SHP77 (cell line): ENCODE results near the gene KANSL1.

ENCODE experiments used
- DNase-seq, 2 experiments: peaks; one replicate each; lab custom pipeline; 2025; lab: John Stamatoyannopoulos, UW

The KANSL1 gene

GRCh38 chr17:46072998-46073397, 120.2 kb downstream of the KANSL1 start:
- no peak for DNase-seq

DNA sequence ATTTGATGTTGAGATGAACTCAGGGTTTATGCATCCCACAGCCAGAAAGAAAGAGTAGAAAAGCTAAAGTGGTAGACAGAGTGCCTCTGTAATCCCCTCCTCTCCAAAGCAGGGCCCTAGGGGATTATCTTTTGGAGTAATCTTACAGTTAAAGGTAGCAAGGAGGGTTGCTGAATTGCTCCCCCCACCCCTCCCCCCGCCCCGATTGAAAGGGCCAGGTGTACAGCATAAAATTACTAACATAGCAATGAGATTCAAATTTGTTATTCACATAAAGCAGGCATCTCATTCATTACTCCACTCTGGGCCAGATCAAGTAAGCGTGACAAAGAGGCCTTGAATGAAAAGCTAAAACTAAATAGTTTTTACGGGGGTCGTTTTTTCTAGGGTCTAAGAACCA, 121.4 kb downstream of the KANSL1 start:
- no peak for DNase-seq

DNA sequence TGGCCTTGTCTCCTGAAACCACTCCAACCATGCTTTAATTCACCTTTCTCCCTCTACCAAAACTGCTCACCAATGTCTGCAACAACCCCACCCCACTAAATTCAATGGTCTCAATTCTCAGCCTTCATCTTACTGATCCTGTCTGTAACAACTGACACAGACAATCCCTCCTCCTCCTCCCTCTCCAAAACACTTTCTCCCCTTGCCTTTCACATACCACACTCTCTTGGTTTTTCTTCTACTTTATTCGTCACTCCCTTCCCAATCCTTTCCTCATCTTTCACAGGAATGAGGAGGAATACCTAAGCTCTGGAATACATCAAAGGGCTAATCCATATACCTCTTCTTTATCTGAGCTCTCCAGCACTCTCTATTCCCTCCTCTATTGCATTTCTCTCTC, 128.8 kb downstream of the KANSL1 start:
- DNase-seq, result no peak

DNA sequence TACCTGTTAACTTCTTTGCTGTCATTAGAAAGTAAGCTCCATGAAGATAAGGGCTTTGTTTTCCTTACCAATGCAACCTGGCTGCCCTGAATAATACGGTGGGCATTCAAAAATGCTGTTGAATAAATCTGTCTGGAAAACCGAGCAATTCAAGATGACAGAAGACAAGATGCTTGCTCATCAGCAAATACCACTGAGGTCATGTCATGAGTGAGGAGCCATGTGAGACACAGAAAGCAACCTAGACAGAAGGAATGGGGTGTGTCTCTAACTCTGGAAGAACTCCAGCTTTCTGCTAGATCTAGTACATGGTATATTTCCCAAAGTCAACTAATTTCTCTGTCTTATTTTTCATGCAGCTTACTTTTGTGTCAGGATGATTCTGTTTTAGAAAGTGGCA, 130.0 kb downstream of the KANSL1 start:
- no peak for DNase-seq

- DNase-seq, result peak in 1 of 2 experiments; percentile 2
These were observed 131.8 kb downstream of the KANSL1 start for GRCh38 chr17:46061435-46061834.

- no peak for DNase-seq
These were observed 132.8 kb downstream of the KANSL1 start for GRCh38 chr17:46060461-46060860.

GRCh38 chr17:46059486-46059885, 133.7 kb downstream of the KANSL1 start:
- no peak for DNase-seq

DNA sequence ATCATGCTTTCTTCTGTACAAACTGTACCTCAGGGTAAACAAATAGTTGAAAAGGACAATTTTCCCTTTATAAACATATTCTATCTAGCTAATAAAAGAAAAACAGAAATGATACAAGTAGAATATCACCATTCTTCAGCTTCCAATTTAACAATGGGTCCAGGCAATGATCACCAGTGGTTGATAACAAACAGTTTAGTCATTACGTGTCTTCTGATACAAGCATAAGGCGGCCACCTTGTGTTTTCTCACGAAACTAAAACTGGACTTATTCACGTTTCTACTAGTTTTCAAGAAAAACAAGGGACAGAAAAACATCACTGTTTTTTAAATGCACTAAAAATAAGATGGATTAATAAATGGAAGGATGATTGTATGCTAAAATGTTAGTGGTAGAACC, 135.9 kb downstream of the KANSL1 start:
- no peak for DNase-seq

- DNase-seq, result no peak
These were observed 136.4 kb downstream of the KANSL1 start for GRCh38 chr17:46056800-46057304.

DNA sequence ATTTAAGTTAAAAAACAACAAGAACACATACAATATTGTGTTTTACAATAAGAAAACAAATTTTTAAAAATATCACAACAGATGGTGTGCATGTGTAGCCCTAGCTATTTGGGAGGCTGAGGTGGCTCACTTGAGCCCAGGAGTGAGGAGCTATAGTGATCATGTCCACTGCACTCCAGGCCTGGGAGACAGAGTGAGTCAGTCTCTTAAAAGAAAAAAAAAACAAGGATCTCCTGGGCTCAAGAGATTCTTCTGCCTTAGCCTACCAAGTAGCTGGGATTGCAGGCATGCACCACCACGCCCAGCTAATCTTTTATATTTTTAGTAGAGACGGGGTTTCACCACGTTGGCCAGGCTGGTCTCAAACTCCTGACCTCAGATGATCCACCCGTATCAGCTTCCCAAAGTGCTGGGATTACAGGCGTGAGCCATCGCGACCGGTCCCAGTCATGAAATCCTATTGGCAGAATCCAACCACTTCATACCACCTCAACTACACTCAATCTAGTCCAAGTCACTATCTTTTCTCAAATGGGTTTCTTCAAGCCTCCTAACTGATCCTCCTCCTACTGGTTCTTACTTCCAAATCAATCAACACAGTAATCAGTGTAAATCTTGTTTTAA, 139.2 kb downstream of the KANSL1 start:
- DNase-seq, result no peak

DNA sequence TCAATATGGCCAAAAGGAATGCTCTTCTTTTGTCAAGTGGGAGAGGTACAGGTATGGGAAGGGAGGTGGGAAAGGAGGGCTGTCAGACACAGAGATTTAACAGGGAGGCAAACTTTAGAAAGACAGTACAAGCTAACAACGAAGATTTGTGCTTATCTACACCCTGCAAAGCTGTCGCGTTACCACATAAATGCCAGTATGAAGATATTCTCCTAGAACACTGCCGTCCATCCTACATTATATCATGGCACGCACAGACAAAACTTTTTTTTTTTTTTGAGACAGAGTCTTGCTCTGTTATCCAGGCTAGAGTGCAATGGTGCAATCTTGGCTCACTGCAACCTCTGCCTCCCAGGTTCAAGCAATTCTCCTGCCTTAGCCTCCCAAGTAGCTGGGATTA, 143.6 kb downstream of the KANSL1 start:
- DNase-seq, result no peak

DNA sequence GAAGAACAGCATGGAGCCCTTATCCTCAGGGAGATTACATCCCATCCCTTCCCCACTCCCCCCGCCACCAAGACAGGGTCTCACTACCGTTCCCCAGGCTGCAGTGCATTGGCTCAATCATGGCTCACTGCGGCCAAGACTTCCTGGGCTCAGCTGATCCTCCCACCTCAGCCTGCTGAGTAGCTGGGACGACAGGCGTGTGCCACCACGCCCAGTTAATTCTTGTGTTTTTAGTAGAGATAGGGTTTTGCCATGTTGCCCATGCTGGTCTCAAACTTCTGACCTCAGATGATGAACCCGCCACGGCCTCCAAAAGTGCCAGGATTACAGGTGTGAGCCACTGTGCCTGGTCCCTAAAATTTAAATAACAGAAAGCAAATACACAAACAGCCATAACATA, 145.4 kb downstream of the KANSL1 start:
- no peak for DNase-seq

GRCh38 chr17:46047398-46047797, 145.8 kb downstream of the KANSL1 start:
- DNase-seq, result no peak

DNA sequence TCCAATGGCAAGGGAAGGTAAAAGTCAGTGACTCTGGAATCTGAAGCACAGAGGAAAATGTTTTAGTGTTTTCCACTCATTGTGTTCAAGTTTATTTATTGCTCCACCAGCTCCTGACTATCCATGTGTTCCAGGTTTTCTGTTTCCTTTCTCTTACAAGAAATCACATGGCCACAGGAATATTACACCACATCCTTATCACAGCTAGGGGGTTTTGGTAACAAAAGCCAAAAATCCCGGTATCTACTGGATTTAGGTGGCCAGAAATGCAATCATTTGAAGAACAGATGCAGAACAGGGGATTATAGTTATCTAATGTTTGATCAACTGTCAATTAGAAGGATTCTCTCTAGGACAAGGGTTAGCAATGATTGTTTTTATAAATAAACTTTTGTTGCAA, 146.3 kb downstream of the KANSL1 start:
- no peak for DNase-seq

DNA sequence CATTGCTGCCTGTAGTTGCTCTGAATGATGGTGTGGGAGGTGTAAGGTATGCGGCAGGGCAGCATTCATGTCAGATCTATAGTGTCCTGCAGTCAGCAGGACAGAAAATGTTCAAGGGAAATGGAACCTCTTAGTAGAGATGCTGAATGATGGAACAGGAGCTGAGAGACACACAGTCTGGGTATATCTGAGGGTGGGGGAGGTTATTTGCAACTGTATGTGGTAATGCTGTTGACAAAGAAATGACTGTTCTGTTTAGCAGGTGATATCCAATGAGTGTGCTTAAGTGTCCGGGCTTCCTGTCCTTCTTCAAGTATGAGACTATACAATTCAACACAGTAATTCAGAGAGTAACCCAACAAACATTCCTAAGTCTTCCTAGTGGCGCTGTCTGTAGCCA, 147.6 kb downstream of the KANSL1 start:
- no peak for DNase-seq

DNA sequence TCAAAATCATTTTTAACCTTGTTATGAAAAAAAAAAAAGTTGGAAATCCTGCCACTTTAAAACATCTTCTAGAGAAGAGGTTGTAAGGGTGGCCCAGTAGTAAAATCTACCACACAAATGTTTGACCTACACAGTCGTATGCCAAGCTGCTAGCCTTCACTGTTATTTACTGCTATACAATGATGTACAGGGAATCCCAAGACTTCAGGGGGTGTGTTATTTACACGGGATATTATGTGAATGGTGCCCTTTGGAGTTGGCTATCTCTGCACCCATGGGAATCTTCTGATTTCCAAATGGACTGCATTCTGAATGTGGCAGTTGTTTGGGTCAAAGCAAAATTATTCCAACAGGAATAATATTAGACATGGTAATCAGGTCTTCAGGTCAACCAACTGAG, 148.2 kb downstream of the KANSL1 start:
- DNase-seq, result no peak

GRCh38 chr17:46044286-46044928, 148.8 kb downstream of the KANSL1 start:
- peak; percentile 66 to 77 for DNase-seq

- no peak for DNase-seq
These were observed 149.6 kb downstream of the KANSL1 start for GRCh38 chr17:46043606-46044005.

GRCh38 chr17:46042925-46043324, 150.3 kb downstream of the KANSL1 start:
- no peak for DNase-seq

DNA sequence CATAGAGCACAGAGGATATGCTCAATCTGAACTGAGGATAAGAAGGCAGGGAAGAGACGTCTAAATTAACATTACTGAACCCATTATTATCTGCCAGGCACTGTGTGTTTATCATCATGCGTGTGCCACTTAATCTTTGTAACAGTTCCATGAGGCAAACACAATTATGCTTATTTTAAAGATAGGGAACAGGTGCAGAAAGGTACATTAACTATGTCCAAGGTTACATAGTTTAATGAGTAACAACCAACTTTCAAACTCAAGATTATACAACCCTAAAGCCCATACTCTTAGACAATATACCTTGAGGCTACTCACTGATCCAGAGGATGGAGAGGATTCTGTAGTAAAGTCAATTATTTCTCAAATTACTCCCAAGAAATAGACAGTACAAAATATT, 151.0 kb downstream of the KANSL1 start:
- no peak for DNase-seq

GRCh38 chr17:46039592-46040186, 153.5 kb downstream of the KANSL1 start:
- DNase-seq, result no peak

DNA sequence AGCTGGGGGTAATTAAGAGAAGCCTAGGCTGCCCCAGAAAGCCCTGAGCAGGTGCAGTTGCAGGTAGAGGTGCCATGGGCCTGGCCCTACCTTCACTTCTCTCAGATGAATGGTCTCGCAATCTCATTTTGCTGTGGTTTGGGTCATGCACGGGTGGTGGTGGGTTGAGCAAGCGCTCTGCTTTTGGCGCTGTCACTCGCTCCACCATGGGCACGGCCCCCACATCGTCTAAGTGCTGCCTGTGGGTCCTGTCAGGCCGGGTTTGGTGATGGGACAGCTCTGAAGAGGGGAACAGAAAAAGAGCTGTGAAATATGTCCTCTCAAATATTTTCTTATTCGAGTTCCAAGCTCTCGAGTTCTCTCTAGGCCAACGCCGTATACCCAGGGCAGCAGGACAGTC, 154.3 kb downstream of the KANSL1 start:
- no peak for DNase-seq

- DNase-seq, result no peak
These were observed 154.8 kb downstream of the KANSL1 start for GRCh38 chr17:46038414-46038813.
